Stimulated activated naive CD8-positive, alpha-beta T cell treated with anti-CD3 and anti-CD28 coated beads, Interleukin-15, amount 100 ng/mL, for 72 hours (primary cell): Measurements from ENCODE around the gene DYSF.
A peak's percentile ranks its signal among the peaks of the same experiment; 100 is the strongest.

ENCODE experiments used
- ATAC-seq: fragments of 150-1000 bp; cut with Tn5 transposase; 2 replicates; pipeline ENCODE4 v1.10.0; 2021; ENCODE audit warnings: mild to moderate bottlenecking, moderate library complexity
- DNase-seq, 2 donors: peaks; one replicate each; pipeline ENCODE4 v3.0.0; 2021 to 2022
- H3K27ac Mint-ChIP-seq, 2 donors: one replicate each; pipeline ENCODE4 v1.8.0; 2022; ENCODE audit warnings: mild to moderate bottlenecking in 2 of 2, mixed read lengths in 2 of 2, moderate library complexity in 2 of 2
- H3K27me3 Mint-ChIP-seq: one replicate; pipeline ENCODE4 v1.8.0; 2022; ENCODE audit warnings: mixed read lengths
- H3K4me1 Mint-ChIP-seq: one replicate; pipeline ENCODE4 v1.8.0; 2022; ENCODE audit warnings: mild to moderate bottlenecking, mixed read lengths
- H3K4me3 Mint-ChIP-seq, 2 donors: one replicate each; pipeline ENCODE4 v1.8.0; 2022; ENCODE audit warnings: mild to moderate bottlenecking in 2 of 2, mixed read lengths in 2 of 2, moderate library complexity in 1 of 2
- H3K9me3 Mint-ChIP-seq, 2 donors: one replicate each; pipeline ENCODE4 v1.8.0; 2022; ENCODE audit warnings: mixed read lengths in 2 of 2

DYSF gene

DNA sequence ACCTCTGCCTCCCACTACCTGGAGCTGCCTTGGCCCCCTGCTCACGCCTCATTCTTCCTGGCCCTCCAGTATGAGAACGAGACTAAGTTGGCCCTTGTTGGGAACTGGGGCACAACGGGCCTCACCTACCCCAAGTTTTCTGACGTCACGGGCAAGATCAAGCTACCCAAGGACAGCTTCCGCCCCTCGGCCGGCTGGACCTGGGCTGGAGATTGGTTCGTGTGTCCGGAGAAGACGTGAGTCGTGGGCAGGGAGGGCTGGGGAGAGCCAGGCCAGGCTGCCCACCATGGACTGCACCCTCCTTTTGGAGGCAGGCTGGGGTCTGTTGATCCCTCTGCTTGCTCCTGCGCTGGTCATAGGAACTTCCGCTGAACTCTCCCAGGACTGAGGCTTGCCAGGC is 114.7 kb downstream of the DYSF start:
- no peaks in the 10 kb centered on the region for H3K9me3 Mint-ChIP-seq
- DNase-seq = no peak
- H3K27ac Mint-ChIP-seq = no peak overlapping the region
- ATAC-seq = no peak
- H3K4me3 Mint-ChIP-seq = no peak overlapping the region
- no peaks in the 10 kb centered on the region for H3K4me1 Mint-ChIP-seq
- H3K27me3 Mint-ChIP-seq = no peaks in the 10 kb centered on the region

DNA sequence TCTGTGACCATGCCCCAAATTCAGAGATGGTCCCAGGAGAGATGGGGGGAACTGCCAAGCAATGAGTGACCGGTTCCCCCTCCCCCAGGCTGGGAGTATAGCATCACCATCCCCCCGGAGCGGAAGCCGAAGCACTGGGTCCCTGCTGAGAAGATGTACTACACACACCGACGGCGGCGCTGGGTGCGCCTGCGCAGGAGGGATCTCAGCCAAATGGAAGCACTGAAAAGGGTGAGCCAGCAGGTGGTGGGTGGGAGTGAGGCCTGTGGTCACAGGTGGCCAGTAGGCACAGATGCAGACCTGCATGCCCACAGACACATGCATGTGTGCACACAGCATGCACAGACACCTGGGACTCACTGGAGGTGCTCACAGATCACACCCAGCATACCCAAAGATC is 117.2 kb downstream of the DYSF start:
- H3K9me3 Mint-ChIP-seq = no peaks in the 10 kb centered on the region
- no peak overlapping the region for H3K4me3 Mint-ChIP-seq
- H3K4me1 Mint-ChIP-seq = no peaks in the 10 kb centered on the region
- no peak for ATAC-seq
- H3K27ac Mint-ChIP-seq = no peak overlapping the region
- DNase-seq = no peak
- no peaks in the 10 kb centered on the region for H3K27me3 Mint-ChIP-seq

GRCh38 chr2:71570951-71571460 is 117.6 kb downstream of the DYSF start:
- Mint-ChIP-seq H3K9me3 (no peaks in the 10 kb centered on the region), H3K4me3 (no peak overlapping the region), H3K27ac (no peak overlapping the region), H3K4me1 (no peaks in the 10 kb centered on the region), H3K27me3 (no peaks in the 10 kb centered on the region)
- ATAC-seq (no peak), DNase-seq (no peak)

DNA sequence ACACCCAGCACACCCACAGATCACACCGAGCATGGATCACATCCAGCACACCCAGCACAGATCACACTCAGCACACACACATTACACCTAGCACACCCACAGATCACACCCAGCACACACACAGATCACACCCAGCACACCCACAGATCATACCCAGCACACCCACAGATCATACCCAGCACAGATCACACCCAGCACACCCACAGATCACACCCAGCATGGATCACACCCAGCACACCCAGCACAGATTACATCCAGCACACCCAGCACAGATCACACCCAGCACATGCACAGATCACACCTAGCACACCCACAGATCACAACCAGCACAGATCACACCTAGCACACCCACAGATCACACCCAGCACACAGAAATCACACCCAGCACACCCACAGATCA is 118.6 kb downstream of the DYSF start:
- Mint-ChIP-seq H3K9me3 (no peaks in the 10 kb centered on the region), H3K4me1 (no peaks in the 10 kb centered on the region), H3K27me3 (no peaks in the 10 kb centered on the region), H3K27ac (no peak overlapping the region), H3K4me3 (no peak overlapping the region)
- DNase-seq = no peak
- no peak for ATAC-seq

- Mint-ChIP-seq H3K27me3 (no peaks in the 10 kb centered on the region), H3K27ac (no peak overlapping the region)
- ATAC-seq = no peak
Measured at GRCh38 chr2:71575966-71576365, 122.6 kb downstream of the DYSF start.

DNA sequence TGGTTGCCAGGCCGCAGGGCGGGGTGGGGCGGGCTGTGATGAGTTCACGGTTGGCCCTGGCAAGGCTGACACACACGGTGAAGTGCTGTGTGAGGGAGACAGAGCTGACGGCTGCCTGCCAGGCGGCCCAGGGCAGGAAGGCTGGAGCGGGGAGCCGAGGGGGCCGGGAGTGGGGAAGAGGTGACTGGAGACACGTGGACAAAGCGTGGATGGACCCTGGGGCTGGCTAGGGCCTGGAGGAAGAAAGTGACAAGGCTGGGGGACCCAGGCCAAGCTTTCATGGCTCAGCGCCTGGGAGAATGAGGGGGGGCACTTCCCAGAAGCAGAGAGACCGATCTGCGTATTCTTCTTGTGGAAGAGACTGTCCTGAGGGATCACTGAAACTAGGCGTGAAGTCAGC is 123.2 kb downstream of the DYSF start:
- no peak for DNase-seq
- no peak for ATAC-seq
- H3K4me1 Mint-ChIP-seq = no peaks in the 10 kb centered on the region
- H3K9me3 Mint-ChIP-seq = no peaks in the 10 kb centered on the region
- no peak overlapping the region for H3K4me3 Mint-ChIP-seq
- H3K27me3 Mint-ChIP-seq = no peaks in the 10 kb centered on the region
- no peak overlapping the region for H3K27ac Mint-ChIP-seq

More at GRCh38 chr2:71575966-71576365, 122.6 kb downstream of the DYSF start:
- H3K9me3 Mint-ChIP-seq = no peaks in the 10 kb centered on the region
- H3K4me3 Mint-ChIP-seq = no peak overlapping the region
- DNase-seq = no peak
- no peaks in the 10 kb centered on the region for H3K4me1 Mint-ChIP-seq

DNA sequence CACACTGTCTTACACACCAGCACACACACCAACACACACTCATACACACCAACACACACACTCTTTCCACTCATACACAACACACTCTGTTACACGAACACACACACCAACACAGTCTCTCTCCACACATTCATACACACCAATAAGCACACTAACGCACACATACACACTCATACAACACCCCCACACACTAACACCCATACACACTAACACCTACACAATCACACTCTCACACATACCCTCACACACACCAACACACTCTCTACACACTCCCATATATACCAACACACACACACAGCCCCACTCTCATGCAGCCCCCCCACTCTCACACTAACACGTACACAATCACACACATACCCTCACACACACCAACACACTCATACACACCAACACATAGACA is 123.8 kb downstream of the DYSF start:
- H3K27ac Mint-ChIP-seq = peak overlapping the region in 1 of 2 donors; percentile 1
- H3K4me3 Mint-ChIP-seq = no peak overlapping the region
- ATAC-seq = no peak

GRCh38 chr2:71578767-71579342 is 125.5 kb downstream of the DYSF start:
- Mint-ChIP-seq H3K27ac (no peak overlapping the region), H3K9me3 (no peaks in the 10 kb centered on the region), H3K27me3 (no peaks in the 10 kb centered on the region), H3K4me1 (no peaks in the 10 kb centered on the region), H3K4me3 (no peak overlapping the region)
- no peak for DNase-seq
- no peak for ATAC-seq

More for the DNA sequence above, 123.8 kb downstream of the DYSF start:
- no peaks in the 10 kb centered on the region for H3K9me3 Mint-ChIP-seq
- no peaks in the 10 kb centered on the region for H3K27me3 Mint-ChIP-seq
- no peak for DNase-seq
- H3K4me1 Mint-ChIP-seq = no peaks in the 10 kb centered on the region

DNA sequence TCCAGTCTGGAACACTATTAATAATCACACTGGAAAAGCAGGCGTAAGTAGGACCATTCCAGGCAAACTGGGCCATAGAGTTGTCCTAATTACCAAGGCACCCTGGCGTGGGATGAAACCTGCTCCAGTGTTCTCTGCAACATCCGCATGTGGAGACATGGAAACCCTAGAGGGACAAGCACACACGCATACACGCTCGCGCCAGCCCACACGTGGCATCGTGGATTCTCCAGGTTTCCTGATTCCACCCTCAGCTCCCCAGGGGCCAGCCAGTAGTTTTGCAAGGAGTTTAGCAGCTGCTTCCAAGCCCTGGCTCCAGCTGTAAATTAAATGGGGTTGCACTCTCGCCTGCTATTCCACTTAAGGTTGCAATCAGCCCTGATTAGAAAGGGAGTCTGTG is 127.7 kb downstream of the DYSF start:
- no peak for ATAC-seq
- no peak for DNase-seq
- Mint-ChIP-seq H3K27ac (no peak overlapping the region), H3K4me3 (no peak overlapping the region), H3K27me3 (no peaks in the 10 kb centered on the region), H3K4me1 (no peaks in the 10 kb centered on the region), H3K9me3 (no peaks in the 10 kb centered on the region)

- Mint-ChIP-seq H3K27me3 (no peaks in the 10 kb centered on the region), H3K9me3 (no peaks in the 10 kb centered on the region), H3K4me1 (no peaks in the 10 kb centered on the region), H3K4me3 (no peak overlapping the region), H3K27ac (peak overlapping the region; percentile 58 to 83)
- no peak for DNase-seq
- no peak for ATAC-seq
Measured at GRCh38 chr2:71583876-71584275, 130.5 kb downstream of the DYSF start.

DNA sequence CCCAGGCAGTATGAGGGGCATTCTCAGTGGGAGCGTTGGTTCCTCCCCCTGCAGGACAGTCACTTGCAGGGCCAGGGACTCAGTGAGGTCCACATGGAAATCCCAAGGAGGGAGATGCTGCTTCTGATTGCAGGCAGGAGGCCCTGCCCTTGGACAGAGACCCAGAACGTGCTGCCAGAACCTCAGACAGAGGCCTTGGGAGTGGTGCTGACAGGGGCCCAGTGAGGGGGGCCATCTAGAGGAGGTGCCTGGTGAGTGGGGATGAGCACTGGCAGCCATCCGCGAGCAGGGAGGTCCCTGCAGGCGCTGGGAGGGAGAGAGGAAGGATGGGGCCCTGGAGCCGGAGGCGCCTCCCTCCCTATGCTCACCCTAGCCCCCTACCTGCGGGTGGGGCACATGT is 133.1 kb downstream of the DYSF start:
- ATAC-seq (no peak), DNase-seq (no peak)
- H3K4me1 Mint-ChIP-seq = no peaks in the 10 kb centered on the region
- H3K4me3 Mint-ChIP-seq = no peak overlapping the region
- H3K9me3 Mint-ChIP-seq = no peaks in the 10 kb centered on the region
- no peak overlapping the region for H3K27ac Mint-ChIP-seq
- H3K27me3 Mint-ChIP-seq = no peaks in the 10 kb centered on the region

DNA sequence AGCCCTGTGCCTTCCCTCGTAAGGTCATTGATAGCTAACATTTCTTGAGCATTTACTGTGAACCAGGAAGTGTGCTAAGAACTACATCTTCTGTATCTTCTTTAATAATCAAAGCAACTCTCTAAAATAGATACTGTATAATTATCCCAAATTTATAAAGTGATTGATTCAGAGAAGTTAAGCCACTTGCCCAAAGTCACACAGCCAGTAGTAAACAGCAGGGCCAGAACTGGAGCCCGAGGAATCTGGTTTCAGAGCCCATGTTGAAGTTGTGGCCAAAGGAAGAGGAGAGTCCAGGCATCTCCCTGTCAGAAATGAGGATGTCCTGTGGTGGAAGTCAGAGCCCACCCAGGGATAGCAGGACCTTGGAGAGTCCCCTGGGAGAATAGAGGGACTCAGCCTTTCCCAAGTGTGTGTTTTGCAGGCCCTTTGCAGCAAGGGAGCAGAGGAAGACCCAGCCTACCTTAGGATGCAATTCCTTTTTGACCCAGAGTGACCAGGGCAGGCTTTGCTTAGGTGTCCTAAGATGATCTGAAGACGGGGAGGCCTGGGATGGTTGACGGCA is 134.2 kb downstream of the DYSF start:
- H3K27ac Mint-ChIP-seq = no peak overlapping the region

DNA sequence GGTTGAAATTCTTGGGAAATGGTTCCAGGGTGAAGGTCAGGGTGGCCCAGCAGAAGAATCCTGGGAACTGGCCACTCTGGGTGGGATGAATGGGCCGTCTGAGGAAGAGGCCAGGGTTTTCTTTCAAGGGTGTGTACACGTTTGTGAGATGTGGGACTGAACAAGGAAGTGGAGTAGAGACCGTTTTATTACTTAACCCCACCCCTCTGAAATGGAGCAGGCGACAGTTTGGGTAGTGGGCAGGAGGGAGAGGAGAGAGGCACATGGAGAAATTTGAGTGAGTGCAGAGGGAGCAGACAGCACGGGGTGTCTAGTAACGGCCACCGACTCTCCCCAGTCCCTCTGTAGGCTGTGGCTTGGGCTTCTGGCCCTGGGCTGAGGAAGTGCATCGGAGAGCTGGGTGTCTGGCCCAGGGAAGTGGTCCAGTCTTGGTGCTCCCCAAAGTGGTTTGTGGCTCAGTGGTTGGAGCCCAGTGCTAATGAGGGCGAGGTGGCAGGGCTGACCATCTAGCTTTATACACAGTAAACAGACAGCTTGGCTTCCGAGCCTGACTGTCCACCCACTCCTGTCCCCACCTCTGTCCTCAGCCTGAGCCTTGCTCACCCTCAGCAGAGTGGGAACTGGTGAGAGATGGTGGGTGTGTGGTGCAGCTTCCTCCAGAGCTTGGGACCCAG is 135.3 kb downstream of the DYSF start:
- Mint-ChIP-seq H3K9me3 (no peaks in the 10 kb centered on the region), H3K27me3 (no peaks in the 10 kb centered on the region), H3K4me1 (no peaks in the 10 kb centered on the region), H3K27ac (no peak overlapping the region), H3K4me3 (no peak overlapping the region)
- no peak for ATAC-seq
- DNase-seq = no peak

More for the DNA sequence above, 134.2 kb downstream of the DYSF start:
- no peaks in the 10 kb centered on the region for H3K4me1 Mint-ChIP-seq
- no peaks in the 10 kb centered on the region for H3K27me3 Mint-ChIP-seq
- ATAC-seq (no peak), DNase-seq (no peak)
- no peaks in the 10 kb centered on the region for H3K9me3 Mint-ChIP-seq
- H3K4me3 Mint-ChIP-seq = no peak overlapping the region

DNA sequence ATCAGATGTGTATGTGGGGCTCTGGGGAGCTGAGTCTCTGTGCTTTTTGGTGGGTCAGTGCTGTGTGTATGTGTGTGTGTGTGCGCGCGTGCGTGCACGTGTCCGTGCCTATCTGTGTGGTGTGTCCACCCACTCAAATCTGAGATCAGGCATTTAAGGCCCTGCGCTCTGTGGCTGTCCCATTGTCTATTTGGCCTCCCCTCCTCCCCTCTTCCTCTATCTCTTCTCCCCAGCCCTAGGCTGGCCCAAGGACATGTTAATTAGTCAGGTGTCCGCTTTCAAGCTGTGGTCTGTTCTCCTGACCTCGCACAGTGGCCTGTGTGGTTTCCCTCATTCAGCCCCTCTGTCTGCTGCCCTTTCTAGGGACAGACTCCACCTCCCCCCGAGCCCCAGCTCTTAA is 136.4 kb downstream of the DYSF start:
- no peaks in the 10 kb centered on the region for H3K9me3 Mint-ChIP-seq

GRCh38 chr2:71591044-71591443 is 137.7 kb downstream of the DYSF start:
- Mint-ChIP-seq H3K27me3 (no peaks in the 10 kb centered on the region), H3K4me1 (no peaks in the 10 kb centered on the region), H3K27ac (peak overlapping the region in 1 of 2 donors; percentile 37), H3K4me3 (no peak overlapping the region), H3K9me3 (no peaks in the 10 kb centered on the region)
- ATAC-seq (no peak), DNase-seq (no peak)

More for the DNA sequence above, 136.4 kb downstream of the DYSF start:
- DNase-seq = no peak
- Mint-ChIP-seq H3K27me3 (no peaks in the 10 kb centered on the region), H3K4me3 (no peak overlapping the region), H3K4me1 (no peaks in the 10 kb centered on the region), H3K27ac (no peak overlapping the region)
- peak; percentile 13 for ATAC-seq

- Mint-ChIP-seq H3K27ac (no peak overlapping the region), H3K9me3 (no peaks in the 10 kb centered on the region), H3K4me3 (no peak overlapping the region), H3K4me1 (no peaks in the 10 kb centered on the region), H3K27me3 (no peaks in the 10 kb centered on the region)
- ATAC-seq = no peak
- no peak for DNase-seq
Measured at GRCh38 chr2:71592181-71592711, 138.9 kb downstream of the DYSF start.
